ENCODE measurements around the gene SDR42E1.
"Not testable (repeated sequence)": the region's sequence is repeated elsewhere in the genome, so short reads cannot be mapped to it uniquely, and the experiment has no call there.

Gene SDR42E1

DNA sequence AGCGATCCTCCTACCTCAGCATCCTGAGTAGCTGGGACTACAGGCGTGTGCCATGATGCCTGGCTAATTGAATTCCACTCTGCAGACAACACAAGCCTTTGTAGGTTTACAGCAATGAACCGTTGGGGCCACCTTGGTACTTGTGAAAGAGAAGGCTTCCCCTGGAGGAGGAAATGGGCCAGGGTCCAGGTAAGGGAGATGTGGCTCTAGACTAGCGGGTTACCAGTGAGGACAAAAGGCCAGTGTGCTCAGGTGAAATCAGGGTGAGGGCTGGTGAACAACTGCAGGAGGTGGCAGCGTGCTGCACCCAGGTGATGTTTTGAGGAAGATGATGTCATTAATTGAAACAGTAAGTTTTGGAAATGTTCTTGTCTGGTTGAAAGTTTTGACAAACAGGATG lies 6.7 kb downstream of the SDR42E1 start:
- DNase-seq (ENCODE audit: low spot score), result no peak

DNA sequence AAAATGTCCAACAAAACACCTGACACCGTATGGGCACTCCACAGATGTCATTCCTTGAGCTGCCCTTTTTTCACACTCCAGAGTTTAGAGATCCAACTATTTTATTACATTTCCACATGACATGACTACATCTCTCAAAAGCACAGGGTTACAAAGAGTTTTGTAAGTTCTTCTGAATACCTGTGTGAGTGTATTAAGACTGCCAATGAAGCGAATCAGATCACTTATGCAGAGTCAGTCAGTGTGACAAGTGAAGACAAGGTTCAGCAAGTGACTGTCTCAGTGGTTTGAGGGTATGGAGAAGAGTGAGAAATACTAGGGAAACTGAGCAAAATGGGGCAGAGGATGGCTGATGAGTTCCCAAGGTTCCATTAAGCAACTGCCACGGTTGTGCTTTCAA lies 8.4 kb downstream of the SDR42E1 start:
- DNase-seq (ENCODE audit: low spot score), result no peak

DNA sequence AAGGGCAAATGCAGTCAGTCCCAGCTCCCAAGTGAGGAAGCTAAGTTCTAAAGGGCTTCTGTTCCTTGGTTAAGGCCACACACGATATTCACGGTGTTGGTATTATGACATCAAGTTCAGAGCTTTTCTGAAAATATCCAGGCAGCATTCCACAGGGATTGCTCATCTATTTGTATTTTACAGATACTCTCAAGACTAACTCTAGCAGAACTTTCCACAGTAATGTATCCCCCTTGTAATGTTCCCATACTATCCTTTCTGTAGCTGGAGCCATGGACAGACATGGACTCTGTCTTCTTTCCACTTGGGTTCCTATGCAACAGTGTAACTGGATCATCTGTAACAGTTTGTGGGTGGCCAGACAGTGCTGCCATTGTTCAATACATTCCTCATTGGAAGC lies 13.5 kb downstream of the SDR42E1 start:
- DNase-seq (ENCODE audit: low spot score), result no peak

DNA sequence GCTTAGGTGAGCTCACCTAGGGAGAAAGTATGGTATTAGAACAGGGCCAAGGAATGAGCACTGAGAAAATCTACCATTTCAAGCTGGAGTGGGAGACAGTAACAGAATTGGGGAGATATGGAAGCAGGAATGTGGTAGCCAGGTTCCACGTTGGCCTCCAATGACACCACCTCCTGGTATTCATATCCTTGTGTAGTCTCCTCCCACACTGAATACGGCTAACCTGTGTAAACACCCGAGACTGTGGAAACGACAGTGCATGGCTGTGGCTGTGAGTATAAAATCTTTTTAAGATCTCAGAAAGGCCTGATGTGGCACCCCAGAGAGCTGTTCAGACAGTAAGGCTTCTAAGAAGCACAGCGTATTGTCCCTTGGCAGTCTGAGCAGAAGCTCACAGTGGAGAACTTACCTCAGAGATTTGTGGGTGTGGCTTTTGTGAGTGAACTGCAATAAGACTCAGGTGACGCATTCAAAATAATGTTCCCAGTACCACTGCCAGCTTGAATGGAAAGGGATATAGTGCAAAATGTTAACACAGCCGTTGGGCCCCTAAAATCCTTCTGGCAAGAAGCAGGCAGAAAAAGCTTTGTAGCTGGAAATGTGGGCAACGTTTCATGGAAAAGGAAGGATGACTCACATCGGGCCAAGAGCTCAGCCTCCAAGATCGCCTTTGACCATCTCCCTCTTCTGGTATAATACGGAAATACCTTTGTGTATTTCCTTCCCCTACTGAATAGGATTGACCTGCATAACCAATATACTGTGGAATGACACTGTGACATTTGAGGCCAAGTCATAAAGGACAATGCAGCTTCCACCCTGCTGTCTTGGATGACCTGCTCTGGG lies 14.4 kb downstream of the SDR42E1 start:
- DNase-seq (ENCODE audit: low spot score), result no peak

DNA sequence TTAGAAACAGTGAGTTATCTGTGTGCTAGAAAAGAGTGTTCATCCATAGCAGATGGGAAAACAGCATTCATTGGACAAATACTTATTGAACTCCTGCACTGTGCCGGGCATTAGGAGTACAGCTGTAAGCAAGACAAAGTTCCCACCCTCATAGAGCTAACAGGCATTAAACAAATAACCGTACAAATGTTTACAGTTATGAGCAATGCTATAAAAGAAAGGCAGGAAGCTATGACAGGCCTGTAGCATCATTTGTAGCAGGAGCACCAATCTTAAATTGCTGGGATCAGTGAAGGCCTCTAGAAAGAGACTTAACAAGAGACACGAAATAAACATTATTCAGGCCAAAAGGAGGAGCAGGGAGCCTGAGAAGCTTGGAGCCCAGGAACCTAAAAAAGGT lies 15.6 kb downstream of the SDR42E1 start:
- no peak for DNase-seq (ENCODE audit: low spot score)

DNA sequence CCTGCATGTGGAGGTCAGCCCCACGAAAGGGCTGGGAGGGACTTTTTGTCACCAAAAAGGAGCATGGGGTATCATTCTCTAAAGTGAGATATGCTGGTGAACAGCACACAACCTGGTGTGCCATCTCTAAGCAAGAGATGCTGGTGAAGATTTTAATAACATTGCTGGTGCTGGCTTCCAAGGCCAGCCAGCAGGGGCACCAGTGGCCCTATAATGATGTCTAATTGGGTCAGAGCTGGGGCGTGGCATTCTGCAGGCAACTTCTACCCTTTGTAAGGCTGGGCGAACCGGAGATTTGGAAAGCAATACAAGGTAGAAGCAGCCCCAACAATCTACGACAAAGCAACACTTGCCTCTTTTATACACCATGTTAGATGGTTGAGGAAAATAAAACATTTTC lies 16.8 kb downstream of the SDR42E1 start:
- no peak for DNase-seq (ENCODE audit: low spot score)

DNA sequence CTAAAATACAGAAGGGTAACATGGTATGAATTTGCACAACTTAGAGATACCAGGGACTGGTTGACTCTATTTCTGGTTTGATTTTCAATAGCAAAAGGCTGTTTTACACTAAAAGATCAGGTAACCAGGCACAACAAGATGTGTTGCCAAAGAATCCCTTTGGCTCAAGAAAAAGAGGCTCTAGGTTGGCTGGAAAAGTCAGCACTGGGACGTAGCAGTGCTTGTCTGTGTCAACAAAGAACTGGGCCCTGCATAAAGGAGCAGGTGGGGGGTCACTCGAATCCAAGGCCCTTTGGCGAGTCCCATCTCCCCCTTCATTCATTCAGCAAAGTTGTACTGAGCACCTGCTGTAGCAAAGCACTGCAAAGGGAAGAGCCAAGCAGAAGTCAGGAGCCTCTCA lies 18.4 kb downstream of the SDR42E1 start:
- no peak for DNase-seq (ENCODE audit: low spot score)

DNA sequence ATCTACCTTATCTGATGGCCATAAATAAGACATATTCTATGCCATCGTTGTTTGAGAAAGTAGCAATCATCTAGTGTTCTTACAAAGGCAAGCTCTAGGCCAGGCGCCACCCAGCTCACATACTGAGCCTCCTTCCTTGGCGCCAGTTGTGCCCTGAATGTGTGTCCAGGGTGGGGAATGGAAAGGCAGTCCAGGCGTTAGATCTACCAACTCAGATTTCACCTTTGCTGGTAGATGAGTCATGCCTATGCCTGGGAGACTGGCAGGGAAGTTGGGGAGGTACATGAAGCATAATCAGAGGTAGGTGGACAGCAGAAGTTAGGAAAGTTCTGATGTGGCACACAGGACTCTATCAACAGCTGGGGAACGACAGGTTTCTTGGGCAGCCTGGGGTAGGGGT lies 23.6 kb downstream of the SDR42E1 start:
- DNase-seq (ENCODE audit: low spot score), result no peak

DNA sequence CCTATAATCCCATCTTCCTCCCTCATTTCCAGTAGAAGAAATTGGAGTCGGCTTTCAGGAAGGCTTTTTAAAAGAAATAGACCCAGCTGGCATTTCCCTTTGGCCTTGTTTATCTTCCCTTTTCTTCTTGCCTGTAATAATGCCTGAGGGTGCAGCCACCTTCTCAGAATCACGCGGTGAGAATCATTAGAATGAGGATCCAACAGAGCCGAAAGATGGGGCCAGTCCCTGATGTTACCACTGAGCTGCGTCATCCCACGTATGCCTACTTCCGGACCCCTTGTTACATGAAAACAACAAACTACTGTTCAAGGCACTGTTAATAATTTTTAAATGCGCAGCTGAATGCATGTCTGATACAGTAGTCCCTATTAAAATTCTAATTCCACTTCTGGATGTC lies 24.1 kb downstream of the SDR42E1 start:
- DNase-seq (ENCODE audit: low spot score), result no peak

DNA sequence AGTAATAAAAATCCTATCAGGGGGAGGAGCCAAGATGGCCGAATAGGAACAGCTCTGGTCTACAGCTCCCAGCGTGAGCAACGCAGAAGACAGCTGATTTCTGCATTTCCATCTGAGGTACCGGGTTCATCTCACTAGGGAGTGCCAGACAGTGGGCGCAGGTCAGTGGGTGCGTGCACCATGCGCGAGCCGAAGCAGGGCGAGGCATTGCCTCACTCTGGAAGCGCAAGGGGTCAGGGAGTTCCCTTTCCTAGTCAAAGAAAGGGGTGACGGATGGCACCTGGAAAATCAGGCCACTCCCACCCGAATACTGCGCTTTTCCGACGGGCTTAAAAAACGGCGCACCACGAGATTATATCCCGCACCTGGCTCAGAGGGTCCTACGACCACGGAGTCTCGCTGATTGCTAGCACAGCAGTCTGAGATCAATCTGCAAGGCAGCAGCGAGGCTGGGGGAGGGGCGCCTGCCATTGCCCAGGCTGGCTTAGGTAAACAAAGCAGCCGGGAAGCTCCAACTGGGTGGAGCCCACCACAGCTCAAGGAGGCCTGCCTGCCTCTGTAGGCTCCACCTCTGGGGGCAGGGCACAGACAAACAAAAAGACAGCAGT lies 33.8 kb downstream of the SDR42E1 start:
- not testable (repeated sequence) for DNase-seq (ENCODE audit: low spot score)

DNA sequence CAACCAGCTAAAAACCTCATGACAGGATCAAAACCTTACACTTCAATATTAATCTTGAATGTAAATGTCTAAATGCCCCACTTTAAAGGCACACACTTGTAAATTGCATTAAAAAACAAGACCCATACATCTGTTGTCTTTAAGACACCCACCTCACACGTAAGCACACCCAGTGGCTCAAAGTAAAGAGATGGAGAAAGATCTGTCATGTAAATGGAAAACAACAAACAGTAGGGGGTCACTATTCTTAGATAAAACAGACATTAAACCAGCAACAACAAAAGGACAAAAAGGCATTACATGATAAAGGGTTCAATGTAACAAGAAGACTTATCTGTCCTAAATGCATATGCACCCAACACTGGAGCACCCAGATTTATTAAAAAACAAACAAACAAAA lies 35.6 kb downstream of the SDR42E1 start:
- no peak for DNase-seq (ENCODE audit: low spot score)

DNA sequence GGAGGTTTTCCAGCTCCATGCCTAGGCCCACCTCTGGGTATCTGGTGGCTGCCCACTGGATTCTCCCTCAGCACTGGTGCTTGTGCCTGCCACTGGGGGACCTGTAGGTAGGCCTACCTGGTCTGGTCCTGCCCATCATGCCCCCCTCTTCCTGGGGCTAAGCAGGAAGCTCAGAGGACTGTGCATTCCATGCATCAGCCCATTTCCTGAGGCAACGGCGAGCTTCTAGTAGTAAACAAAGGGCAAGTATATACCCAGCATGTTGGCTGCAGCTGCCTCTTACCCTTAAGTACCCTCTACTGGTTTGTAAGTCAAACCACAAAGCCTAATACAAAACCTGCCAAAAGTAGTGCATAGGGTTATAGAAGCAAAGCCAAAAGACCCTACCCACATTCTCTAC lies 37.5 kb downstream of the SDR42E1 start:
- DNase-seq (ENCODE audit: low spot score), result no peak

DNA sequence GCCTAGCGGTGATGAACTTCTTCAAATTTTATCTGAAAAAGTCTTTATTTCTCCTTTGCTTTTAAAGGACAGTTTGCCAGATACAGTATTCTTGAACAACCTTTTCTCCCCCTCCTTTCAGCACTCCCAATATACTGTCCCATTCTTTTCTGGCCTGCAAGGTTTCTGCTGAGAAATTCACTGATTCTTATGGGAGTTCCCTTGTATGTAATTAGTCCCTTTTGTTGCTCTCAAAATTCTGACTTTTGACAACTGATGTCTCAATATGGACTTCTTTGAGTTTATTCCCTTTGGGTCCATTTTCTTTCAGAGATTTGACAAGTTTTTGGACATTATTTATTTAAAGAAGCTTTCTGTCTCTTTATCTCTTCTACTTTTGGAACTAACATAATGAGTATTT lies 39.4 kb downstream of the SDR42E1 start:
- no peak for DNase-seq (ENCODE audit: low spot score)

DNA sequence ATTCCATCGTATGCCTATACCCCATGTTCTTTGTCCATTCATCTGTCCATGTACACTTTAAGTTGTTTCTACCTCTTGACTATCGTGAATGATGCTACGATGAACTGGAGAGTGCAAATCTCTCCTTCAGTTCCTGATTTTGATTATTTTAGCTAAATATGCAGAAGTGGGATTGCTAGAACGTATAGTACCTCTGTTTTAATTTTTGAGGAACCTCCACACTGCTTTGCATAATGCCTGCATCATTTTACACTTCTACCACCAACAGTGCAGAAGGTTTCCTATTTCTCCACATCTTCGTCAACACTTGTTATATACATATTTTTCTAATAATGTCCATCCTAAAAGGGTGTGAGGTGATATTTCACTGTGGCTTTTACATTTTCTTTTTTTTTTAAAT lies 43.9 kb downstream of the SDR42E1 start:
- DNase-seq (ENCODE audit: low spot score), result no peak

DNA sequence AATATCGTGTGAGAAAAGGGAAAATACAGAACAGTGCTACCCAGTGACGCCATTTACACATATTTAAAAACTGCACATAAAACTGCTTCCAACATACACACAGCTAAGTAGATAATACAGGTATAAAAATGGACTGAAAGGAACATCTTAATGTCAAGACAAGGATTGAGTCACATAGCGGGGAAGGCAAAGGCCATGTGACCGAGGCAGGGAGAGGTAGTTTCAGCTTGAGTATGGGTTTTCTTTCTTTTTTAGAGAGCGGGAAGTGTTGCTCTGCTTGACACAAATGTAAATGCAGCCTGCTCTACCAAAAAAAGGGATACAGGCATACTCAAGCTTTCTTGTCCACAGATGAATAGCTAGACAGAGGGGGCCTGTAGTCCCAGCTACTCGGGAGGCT lies 46.5 kb downstream of the SDR42E1 start:
- DNase-seq (ENCODE audit: low spot score), result no peak

DNA sequence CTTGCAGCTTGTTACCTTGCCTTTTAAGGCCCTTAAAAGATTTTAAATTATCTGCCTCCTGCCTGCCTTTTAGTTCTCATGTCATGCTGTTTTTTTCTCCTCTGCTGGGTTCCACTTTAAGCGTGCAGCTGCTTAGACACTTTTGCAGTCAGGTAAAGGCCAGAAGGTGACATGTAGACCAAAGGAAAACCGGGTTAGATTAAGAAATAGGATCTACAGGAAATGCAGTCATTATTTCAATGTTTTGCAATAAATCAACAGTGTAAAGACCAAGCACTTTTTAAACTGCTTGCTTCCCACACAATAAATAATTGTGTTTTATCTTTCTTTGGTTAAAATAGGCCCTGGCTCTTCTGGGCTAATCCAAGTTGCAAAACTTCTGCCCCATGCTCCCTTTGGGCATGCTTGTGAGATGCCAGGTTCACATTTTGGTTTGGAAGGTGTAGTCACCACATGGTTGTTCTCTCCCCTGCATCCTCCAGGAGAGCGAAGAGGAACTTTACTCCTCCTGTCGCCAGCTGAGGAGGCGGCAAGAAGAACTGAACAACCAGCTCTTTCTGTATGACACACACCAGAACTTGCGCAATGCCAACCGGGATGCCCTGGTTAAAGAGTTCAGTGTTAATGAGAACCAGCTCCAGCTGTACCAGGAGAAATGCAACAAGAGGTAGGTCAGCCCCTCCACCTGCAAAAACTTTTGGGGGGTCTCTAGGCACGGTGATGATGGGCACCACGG lies 54.9 kb downstream of the SDR42E1 start:
- DNase-seq (ENCODE audit: low spot score), result no peak

DNA sequence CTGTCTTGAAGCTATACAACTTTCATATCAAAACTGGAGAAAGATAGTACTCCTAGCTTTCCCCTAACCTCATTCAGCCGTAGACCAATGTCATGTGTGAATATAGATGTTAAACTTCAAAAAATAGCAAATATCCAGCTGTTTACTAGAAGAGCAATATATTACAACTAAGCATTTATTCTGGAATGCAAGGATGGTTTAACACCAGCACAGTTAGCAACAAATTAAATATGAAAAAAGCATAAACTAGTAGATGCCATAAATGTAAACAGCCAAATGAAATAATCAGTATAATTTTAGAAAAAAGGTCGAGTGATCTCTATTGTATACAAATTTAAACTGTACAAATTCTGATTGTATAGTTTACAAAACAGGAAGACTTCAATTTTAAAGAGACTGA lies 59.7 kb downstream of the SDR42E1 start:
- no peak for DNase-seq (ENCODE audit: low spot score)

DNA sequence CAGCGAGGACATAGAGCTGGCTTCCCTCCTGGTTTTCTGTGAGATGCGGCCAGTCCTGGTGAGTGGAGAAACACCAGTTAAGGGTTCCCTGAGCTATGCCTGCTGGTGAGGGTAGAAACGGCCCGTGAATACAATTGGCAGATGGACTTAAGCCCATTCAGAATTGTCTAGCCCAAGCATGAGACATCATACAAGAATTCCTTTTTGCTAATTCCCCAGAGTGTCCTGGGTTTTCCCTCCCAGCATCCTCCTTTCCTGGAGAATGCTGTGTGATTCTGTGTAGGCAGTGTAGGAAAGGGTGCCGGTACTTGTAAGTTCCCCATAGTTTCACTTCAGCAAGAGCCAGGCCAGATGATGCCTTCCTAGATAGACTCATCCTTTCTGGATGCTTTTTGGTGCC lies 65.1 kb downstream of the SDR42E1 start:
- no peak for DNase-seq (ENCODE audit: low spot score)

DNA sequence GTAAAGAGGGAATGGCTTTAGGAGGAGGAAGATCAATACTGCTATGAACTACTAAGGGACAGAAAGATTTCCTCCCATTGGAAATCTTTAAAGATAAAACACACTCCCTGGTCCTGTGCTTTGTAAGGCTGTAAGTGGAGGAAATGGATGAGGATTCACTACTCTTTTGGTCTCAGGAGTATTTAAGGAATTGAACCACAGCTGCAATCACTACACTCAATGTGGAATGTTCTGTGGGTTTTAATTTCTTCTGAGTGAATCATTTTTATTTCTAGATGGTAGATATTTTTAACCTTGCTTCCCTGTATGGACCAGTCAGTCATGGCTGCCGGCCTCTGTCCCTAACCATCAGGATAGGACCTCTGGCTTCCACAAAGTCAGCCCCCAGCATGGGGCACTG lies 65.6 kb downstream of the SDR42E1 start:
- DNase-seq (ENCODE audit: low spot score), result no peak

DNA sequence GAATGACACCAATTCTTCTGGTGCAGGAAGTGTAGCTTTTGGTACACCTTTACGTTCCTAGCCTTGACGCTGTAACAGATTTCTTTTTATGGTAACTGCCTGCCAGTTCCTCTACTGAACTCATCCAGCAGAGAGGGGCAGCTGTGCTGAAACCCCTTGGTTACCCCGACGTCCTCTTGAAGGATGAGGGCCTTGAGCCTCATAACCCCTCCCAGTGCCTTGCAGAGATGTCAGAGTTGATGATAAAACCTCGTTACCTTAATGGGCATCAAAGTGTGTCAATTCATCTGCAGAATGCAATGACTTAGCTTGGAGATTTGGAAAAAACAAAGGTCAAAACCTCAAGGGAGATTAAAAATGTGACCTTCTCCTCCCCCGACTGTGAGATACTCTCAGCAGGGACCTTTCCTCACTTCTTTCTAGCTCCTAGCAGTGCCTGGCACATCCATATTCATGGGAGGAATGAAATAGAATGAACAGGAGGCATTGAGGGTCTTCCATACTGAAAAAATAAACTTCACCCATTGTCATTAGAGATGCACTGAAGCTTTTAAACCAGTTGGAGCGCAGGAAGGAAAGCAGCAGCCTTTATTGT lies 69.2 kb downstream of the SDR42E1 start:
- DNase-seq (ENCODE audit: low spot score), result no peak

DNA sequence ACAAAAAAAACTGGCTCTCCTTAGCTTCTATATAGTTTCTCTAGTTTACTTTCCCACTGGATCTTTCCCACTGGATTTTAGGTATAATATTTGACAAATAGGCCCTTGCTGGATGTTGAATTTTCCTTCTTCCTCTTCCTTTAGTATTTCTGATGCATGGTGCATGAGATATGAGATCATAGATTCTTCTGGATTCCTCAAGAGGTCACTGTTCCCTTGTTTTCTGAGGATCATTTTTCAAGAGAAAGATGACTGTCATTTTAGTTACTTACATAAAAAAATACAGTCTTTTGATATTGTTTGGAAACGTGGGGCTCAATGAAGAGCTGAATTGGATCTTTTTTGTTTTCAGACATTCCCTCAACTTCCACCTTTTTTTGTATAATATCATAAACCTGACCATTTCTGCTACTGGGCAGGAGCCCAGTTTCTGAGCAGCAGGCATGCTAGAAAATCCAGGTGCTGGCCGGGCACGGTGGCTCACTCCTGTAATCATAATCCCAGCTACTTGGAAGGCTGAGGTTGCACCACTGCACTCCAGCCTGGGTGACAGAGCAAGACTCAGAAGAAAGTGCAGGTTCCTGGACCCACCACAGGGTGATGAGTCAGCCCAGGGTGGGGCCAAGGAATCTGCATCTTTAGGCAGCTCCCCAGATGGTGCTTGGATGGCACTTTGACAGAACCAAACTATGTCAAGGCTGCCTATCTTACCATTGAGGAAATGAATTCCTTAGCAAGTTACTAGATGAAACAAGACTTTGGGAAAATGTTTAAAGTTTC lies 70.3 kb downstream of the SDR42E1 start:
- no peak for DNase-seq (ENCODE audit: low spot score)
